AG08396 (cell line): ENCODE results near the gene PLPP7.

Experiments used
- DNase-seq: peaks from one replicate; pipeline ENCODE4 v3.0.0; 2012; ENCODE audit warnings: low spot score, mixed read lengths

The PLPP7 gene

GRCh38 chr9:131281119-131281965, 8.2 kb upstream of the PLPP7 start:
- no peak for DNase-seq

GRCh38 chr9:131282175-131282574, 7.3 kb upstream of the PLPP7 start:
- DNase-seq: no peak

- DNase-seq: peak; percentile 68
These were observed 6.7 kb upstream of the PLPP7 start for GRCh38 chr9:131282688-131283422.

- DNase-seq: no peak
These were observed 4.7 kb upstream of the PLPP7 start for GRCh38 chr9:131284856-131285255.

GRCh38 chr9:131287359-131287758, 2.2 kb upstream of the PLPP7 start:
- no peak for DNase-seq

GRCh38 chr9:131288217-131288616, 1.3 kb upstream of the PLPP7 start:
- no peak for DNase-seq

GRCh38 chr9:131290036-131290766, 678 bp downstream of the PLPP7 start:
- DNase-seq: peak; percentile 60

- DNase-seq: no peak
These were observed 1.3 kb downstream of the PLPP7 start for GRCh38 chr9:131290767-131291370.

GRCh38 chr9:131291795-131292315, 2.3 kb downstream of the PLPP7 start:
- no peak for DNase-seq

- no peak for DNase-seq
These were observed 3.4 kb downstream of the PLPP7 start for GRCh38 chr9:131292937-131293336.

GRCh38 chr9:131296460-131296859, 6.9 kb downstream of the PLPP7 start:
- no peak for DNase-seq

GRCh38 chr9:131296906-131297500, 7.5 kb downstream of the PLPP7 start:
- no peak for DNase-seq

- DNase-seq: no peak
These were observed 8.4 kb downstream of the PLPP7 start for GRCh38 chr9:131297903-131298302.

- no peak for DNase-seq
These were observed 8.8 kb downstream of the PLPP7 start for GRCh38 chr9:131298341-131298740.

GRCh38 chr9:131298816-131299215, 9.3 kb downstream of the PLPP7 start:
- no peak for DNase-seq

- no peak for DNase-seq
These were observed 9.9 kb downstream of the PLPP7 start for GRCh38 chr9:131299346-131299960.

GRCh38 chr9:131299961-131300347, 10.4 kb downstream of the PLPP7 start:
- no peak for DNase-seq

GRCh38 chr9:131300444-131300843, 10.9 kb downstream of the PLPP7 start:
- no peak for DNase-seq

- DNase-seq: no peak
These were observed 12.9 kb downstream of the PLPP7 start for GRCh38 chr9:131302244-131303075.
